Measurements from ENCODE around the gene C11orf21. TPM values are rescaled to one million over a fixed set of nuclear protein-coding genes. Genes with fewer than 3 reads are reported as not detected.

The C11orf21 gene
- total and polyA plus RNA-seq, 2 experiments from 2014 or later = 0.17 to 0.68 TPM

DNA sequence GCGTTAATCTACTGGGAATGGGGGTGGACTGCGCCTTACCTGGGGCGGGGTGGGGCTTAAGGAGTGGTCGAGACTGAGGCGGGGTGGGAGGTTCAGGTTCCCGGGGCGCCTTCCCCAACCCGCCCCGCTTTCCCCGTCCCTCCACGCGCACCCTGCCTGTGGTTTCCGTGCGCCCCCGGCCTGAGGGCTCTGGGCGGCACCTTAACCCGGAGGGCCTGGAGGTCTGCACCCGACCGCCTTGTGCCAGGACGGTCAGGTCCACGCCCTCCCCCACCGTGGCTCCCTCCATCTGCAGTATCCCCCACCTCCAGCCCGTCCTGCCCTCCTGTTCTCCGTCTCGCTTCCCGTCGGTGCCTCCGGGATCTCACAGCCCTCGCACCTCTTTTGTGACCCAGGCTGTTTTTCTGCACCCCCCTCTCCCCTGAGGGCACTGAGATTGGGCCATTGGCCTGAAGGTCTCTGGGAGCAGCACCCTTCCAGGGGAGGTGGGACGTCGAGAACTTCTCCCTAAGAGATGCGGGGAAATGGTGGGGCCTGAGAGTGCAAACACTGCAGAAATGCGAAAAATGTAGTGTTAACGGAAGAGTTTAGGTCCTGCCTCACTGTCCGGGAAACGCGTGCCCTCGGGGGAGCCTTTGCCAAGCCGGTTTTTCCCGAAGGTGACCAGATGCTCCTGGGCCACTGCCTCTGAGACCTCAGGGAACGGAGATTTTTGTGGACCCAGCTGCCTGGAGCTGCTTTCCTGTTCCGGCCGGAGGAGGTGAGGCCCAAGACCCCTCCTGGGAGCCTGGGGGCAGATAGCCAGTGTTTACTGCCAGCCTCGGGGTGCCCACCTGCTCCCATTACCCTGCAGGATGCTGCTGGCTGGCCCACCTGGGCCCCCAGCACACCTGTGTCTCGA, 30.1 kb downstream of the C11orf21 start:
- DNase-seq (ENCODE audit: low spot score) = no peak
- 55% methylated on average over 29 of the region's 45 CpGs for WGBS (ENCODE audit: low lambda C conversion rate, missing lambda C conversion rate)

DNA sequence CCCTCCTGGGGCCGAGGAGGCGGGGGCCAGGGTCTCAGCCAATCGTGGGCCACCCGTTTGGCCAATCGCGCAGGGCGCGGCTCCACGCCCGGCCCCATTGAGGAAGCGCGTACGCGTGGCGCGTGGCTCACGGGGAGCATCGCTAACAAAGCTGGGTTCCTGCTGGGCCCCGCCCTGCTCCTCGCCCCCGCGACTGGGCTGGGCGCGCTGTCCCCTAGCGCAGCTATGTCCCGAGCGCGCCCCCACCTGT, 30.7 kb downstream of the C11orf21 start:
- Histone ChIP-seq H3K4me3 (no peak overlapping the region), H3K9me2 (replicated peaks; ENCODE audit: insufficient read depth) (no peaks in the 10 kb centered on the region), H3K36me3 (replicated peaks; ENCODE audit: insufficient read depth, low read depth) (no peaks in the 10 kb centered on the region), H3K27ac (no peak overlapping the region), H3K79me2 (no peaks in the 10 kb centered on the region), H3K4me1 (ENCODE audit: insufficient read depth) (peaks cover 12% of the 10 kb centered on the region), H2AFZ (no peak overlapping the region), H3K4me2 (peak overlapping the region; percentile 93), H3K27me3 (peaks cover 32% of the 10 kb centered on the region), H3K9me3 (ENCODE audit: low read depth) (no peaks in the 10 kb centered on the region), H4K20me1 (ENCODE audit: insufficient read depth, poor library complexity, severe bottlenecking) (no peaks in the 10 kb centered on the region)
- WGBS (ENCODE audit: low lambda C conversion rate, missing lambda C conversion rate) = 25% methylated on average over 28 of the region's 28 CpGs
- TF ChIP-seq EZH2phosphoT487 (IDR thresholded peaks at IDR 0.05; ENCODE audit: low read depth, severe bottlenecking, unreplicated experiment) (no peak), EZH2 (IDR thresholded peaks at IDR 0.05; ENCODE audit: borderline replicate concordance) (no peak)
- TF ChIP-seq, protein P1, sequence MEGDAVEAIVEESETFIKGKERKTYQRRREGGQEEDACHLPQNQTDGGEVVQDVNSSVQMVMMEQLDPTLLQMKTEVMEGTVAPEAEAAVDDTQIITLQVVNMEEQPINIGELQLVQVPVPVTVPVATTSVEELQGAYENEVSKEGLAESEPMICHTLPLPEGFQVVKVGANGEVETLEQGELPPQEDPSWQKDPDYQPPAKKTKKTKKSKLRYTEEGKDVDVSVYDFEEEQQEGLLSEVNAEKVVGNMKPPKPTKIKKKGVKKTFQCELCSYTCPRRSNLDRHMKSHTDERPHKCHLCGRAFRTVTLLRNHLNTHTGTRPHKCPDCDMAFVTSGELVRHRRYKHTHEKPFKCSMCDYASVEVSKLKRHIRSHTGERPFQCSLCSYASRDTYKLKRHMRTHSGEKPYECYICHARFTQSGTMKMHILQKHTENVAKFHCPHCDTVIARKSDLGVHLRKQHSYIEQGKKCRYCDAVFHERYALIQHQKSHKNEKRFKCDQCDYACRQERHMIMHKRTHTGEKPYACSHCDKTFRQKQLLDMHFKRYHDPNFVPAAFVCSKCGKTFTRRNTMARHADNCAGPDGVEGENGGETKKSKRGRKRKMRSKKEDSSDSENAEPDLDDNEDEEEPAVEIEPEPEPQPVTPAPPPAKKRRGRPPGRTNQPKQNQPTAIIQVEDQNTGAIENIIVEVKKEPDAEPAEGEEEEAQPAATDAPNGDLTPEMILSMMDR (IDR thresholded peaks at IDR 0.05; ENCODE audit: poor library complexity) = no peak
- peak; percentile 39 for DNase-seq (ENCODE audit: low spot score)

More for the DNA sequence above, 30.1 kb downstream of the C11orf21 start:
- H3K27me3 ChIP-seq = peaks cover 32% of the 10 kb centered on the region
- no peaks in the 10 kb centered on the region for H3K9me2 ChIP-seq (replicated peaks; ENCODE audit: insufficient read depth)
- no peak overlapping the region for H3K27ac ChIP-seq
- H4K20me1 ChIP-seq (ENCODE audit: insufficient read depth, poor library complexity, severe bottlenecking) = no peaks in the 10 kb centered on the region
- H3K4me1 ChIP-seq (ENCODE audit: insufficient read depth) = peaks cover 12% of the 10 kb centered on the region
- H3K36me3 ChIP-seq (replicated peaks; ENCODE audit: insufficient read depth, low read depth) = no peaks in the 10 kb centered on the region
- TF ChIP-seq, protein P1 (IDR thresholded peaks at IDR 0.05; ENCODE audit: poor library complexity) = no peak
- TF ChIP-seq EZH2phosphoT487 (IDR thresholded peaks at IDR 0.05; ENCODE audit: low read depth, severe bottlenecking, unreplicated experiment) (no peak), EZH2 (IDR thresholded peaks at IDR 0.05; ENCODE audit: borderline replicate concordance) (no peak)
- no peak overlapping the region for H2AFZ ChIP-seq
- no peak overlapping the region for H3K4me3 ChIP-seq
- no peaks in the 10 kb centered on the region for H3K9me3 ChIP-seq (ENCODE audit: low read depth)
- no peaks in the 10 kb centered on the region for H3K79me2 ChIP-seq
- peak overlapping the region; percentile 93 for H3K4me2 ChIP-seq

DNA sequence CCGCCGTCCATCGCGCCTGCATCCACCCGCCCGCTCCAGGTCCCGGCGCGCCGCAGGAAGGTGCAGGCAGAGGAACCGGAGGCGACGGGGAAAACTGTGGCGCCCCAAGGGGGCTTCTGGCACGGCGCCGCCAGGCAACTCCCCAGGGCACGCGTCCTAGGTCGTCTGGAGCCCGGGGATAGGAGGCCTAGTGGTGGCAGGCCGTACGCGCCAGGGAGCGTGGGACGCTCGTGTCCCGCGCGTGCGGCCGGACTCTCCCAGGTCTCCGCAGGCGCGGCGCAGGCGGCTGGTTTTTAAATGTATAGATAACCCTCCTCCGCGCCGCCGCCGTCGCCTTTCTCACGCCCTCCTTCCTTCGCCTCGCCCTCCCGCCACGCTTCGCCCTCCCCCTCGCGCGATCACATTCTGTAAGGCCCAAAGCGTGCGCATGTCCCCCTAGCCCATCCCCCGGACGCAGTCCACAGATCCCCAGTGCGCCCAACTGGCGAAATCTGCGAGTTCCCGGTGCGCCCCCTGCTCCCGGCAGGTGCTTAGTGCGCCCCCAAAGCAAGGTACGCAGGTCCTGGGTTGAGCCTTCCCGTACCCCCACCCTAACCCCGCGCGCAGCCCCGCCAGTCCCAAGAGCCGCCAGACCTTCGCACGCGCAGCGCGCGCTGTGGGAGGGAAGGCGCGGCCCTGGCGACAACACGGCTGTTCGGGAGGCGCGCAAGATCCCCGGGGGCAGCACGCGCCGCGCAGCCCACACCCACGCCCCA, 31.2 kb downstream of the C11orf21 start, which contains the start of gene ASCL2:
TSS of gene ASCL2 (minus strand) at position 267 of the 755 bp plus-strand sequence. CDS start at position 11, 256 bp downstream.
- DNase-seq (ENCODE audit: low spot score) = peak; percentile 27
- H2AFZ ChIP-seq = peak within 1 kb of the TSS; percentile 65
- WGBS (ENCODE audit: low lambda C conversion rate, missing lambda C conversion rate) = 15% methylated on average over 21 of the region's 89 CpGs

More for the DNA sequence above, 31.2 kb downstream of the C11orf21 start, which contains the start of gene ASCL2:
- Histone ChIP-seq H3K36me3 (replicated peaks; ENCODE audit: insufficient read depth, low read depth) (no peaks in the 10 kb centered on the region), H4K20me1 (ENCODE audit: insufficient read depth, poor library complexity, severe bottlenecking) (no peaks in the 10 kb centered on the region), H3K27ac (peak within 1 kb of the TSS; percentile 60), H3K9me2 (replicated peaks; ENCODE audit: insufficient read depth) (no peaks in the 10 kb centered on the region), H3K4me2 (peak within 1 kb of the TSS; percentile 93), H3K4me3 (peak within 1 kb of the TSS; percentile 52), H3K4me1 (ENCODE audit: insufficient read depth) (peaks cover 12% of the 10 kb centered on the region), H3K9me3 (ENCODE audit: low read depth) (no peaks in the 10 kb centered on the region), H3K27me3 (peaks cover 32% of the 10 kb centered on the region), H3K79me2 (no peaks in the 10 kb centered on the region)
- no peak for TF ChIP-seq EZH2 (IDR thresholded peaks at IDR 0.05; ENCODE audit: borderline replicate concordance)
- TF ChIP-seq EZH2phosphoT487 (IDR thresholded peaks at IDR 0.05; ENCODE audit: low read depth, severe bottlenecking, unreplicated experiment) = no peak
- TF ChIP-seq, protein P1 (IDR thresholded peaks at IDR 0.05; ENCODE audit: poor library complexity) = no peak

Measured in hepatocyte (in vitro differentiated cells).